ENCODE measurements around the gene PHKA2. TPM values are rescaled to one million over a fixed set of nuclear protein-coding genes. Genes with fewer than 3 reads are reported as not detected.

PHKA2 gene
- total and polyA plus RNA-seq, 4 donors = 28.9 to 82.3 (median 41.9) TPM

GRCh38 chrX:18875256-18875878 is 108.5 kb downstream of the PHKA2 start:
- TF ChIP-seq JUND (IDR thresholded peaks at IDR 0.05) (no peak), FOXA2 (IDR thresholded peaks at IDR 0.05) (no peak), YY1 (IDR thresholded peaks at IDR 0.05) (no peak), RAD21 (IDR thresholded peaks at IDR 0.05) (no peak)
- TF ChIP-seq, protein P1, sequence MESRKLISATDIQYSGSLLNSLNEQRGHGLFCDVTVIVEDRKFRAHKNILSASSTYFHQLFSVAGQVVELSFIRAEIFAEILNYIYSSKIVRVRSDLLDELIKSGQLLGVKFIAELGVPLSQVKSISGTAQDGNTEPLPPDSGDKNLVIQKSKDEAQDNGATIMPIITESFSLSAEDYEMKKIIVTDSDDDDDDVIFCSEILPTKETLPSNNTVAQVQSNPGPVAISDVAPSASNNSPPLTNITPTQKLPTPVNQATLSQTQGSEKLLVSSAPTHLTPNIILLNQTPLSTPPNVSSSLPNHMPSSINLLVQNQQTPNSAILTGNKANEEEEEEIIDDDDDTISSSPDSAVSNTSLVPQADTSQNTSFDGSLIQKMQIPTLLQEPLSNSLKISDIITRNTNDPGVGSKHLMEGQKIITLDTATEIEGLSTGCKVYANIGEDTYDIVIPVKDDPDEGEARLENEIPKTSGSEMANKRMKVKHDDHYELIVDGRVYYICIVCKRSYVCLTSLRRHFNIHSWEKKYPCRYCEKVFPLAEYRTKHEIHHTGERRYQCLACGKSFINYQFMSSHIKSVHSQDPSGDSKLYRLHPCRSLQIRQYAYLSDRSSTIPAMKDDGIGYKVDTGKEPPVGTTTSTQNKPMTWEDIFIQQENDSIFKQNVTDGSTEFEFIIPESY (IDR thresholded peaks at IDR 0.05) = no peak
- TF ChIP-seq, protein P2, sequence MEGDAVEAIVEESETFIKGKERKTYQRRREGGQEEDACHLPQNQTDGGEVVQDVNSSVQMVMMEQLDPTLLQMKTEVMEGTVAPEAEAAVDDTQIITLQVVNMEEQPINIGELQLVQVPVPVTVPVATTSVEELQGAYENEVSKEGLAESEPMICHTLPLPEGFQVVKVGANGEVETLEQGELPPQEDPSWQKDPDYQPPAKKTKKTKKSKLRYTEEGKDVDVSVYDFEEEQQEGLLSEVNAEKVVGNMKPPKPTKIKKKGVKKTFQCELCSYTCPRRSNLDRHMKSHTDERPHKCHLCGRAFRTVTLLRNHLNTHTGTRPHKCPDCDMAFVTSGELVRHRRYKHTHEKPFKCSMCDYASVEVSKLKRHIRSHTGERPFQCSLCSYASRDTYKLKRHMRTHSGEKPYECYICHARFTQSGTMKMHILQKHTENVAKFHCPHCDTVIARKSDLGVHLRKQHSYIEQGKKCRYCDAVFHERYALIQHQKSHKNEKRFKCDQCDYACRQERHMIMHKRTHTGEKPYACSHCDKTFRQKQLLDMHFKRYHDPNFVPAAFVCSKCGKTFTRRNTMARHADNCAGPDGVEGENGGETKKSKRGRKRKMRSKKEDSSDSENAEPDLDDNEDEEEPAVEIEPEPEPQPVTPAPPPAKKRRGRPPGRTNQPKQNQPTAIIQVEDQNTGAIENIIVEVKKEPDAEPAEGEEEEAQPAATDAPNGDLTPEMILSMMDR (IDR thresholded peaks at IDR 0.05; ENCODE audit: low read depth, low read length, missing input control) = no peak
- no peak overlapping the region for H3K27ac ChIP-seq (ENCODE audit: low read depth in 1 of 2, low read length in 2 of 2)
- 80% methylated on average over 15 of the region's 15 CpGs for WGBS
- no peaks in the 10 kb centered on the region for H3K9me3 ChIP-seq (ENCODE audit: control insufficient read depth in 4 of 4, low read length in 3 of 4)
- H3K9ac ChIP-seq (ENCODE audit: low read depth in 1 of 2, low read length in 2 of 2) = no peak overlapping the region
- H3K4me1 ChIP-seq (ENCODE audit: control insufficient read depth in 4 of 4, insufficient read depth in 4 of 4, low read length in 3 of 4) = peaks cover 0 to 2% (median 0%) of the 10 kb centered on the region in 4 donors
- H3K36me3 ChIP-seq (ENCODE audit: control insufficient read depth in 4 of 4, insufficient read depth in 3 of 4, low read depth in 1 of 4, low read length in 3 of 4) = no peaks in the 10 kb centered on the region
- DNase-seq (ENCODE audit: low spot score) = no peak
- no peaks in the 10 kb centered on the region for H3K27me3 ChIP-seq (ENCODE audit: control insufficient read depth in 4 of 4, insufficient read depth in 4 of 4, low read length in 3 of 4)
- no peak overlapping the region for H3K4me3 ChIP-seq (ENCODE audit: low read depth in 1 of 3, low read length in 3 of 3)

GRCh38 chrX:18874560-18875255 is 109.2 kb downstream of the PHKA2 start:
- H3K4me3 ChIP-seq (ENCODE audit: low read depth in 1 of 3, low read length in 3 of 3) = no peak overlapping the region
- no peak overlapping the region for H3K9ac ChIP-seq (ENCODE audit: low read depth in 1 of 2, low read length in 2 of 2)
- 93% methylated on average over 27 of the region's 27 CpGs for WGBS
- TF ChIP-seq MAX (IDR thresholded peaks at IDR 0.05) (no peak), HNF4A (conservative IDR thresholded peaks at IDR 0.05) (no peak), GABPA (IDR thresholded peaks at IDR 0.05 in 1 of 2, conservative IDR thresholded peaks at IDR 0.05 in 1 of 2) (no peak), FOXA2 (IDR thresholded peaks at IDR 0.05) (no peak), SP1 (IDR thresholded peaks at IDR 0.05) (no peak), HNF4G (IDR thresholded peaks at IDR 0.05) (no peak), REST (IDR thresholded peaks at IDR 0.05) (no peak), JUND (IDR thresholded peaks at IDR 0.05) (no peak), FOXA1 (IDR thresholded peaks at IDR 0.05) (no peak), RXRA (IDR thresholded peaks at IDR 0.05) (no peak), EGR1 (IDR thresholded peaks at IDR 0.05; ENCODE audit: low read depth in 2 of 2) (no peak), TAF1 (conservative IDR thresholded peaks at IDR 0.05) (no peak), YY1 (IDR thresholded peaks at IDR 0.05) (no peak), NR2F2 (IDR thresholded peaks at IDR 0.05) (no peak)
- TF ChIP-seq, protein P2 (IDR thresholded peaks at IDR 0.05; ENCODE audit: low read depth, low read length, missing input control) = no peak
- H3K27me3 ChIP-seq (ENCODE audit: control insufficient read depth in 4 of 4, insufficient read depth in 4 of 4, low read length in 3 of 4) = no peaks in the 10 kb centered on the region
- H3K36me3 ChIP-seq (ENCODE audit: control insufficient read depth in 4 of 4, insufficient read depth in 3 of 4, low read depth in 1 of 4, low read length in 3 of 4) = no peaks in the 10 kb centered on the region
- no peaks in the 10 kb centered on the region for H3K9me3 ChIP-seq (ENCODE audit: control insufficient read depth in 4 of 4, low read length in 3 of 4)
- peaks cover 0 to 2% (median 0%) of the 10 kb centered on the region in 4 donors for H3K4me1 ChIP-seq (ENCODE audit: control insufficient read depth in 4 of 4, insufficient read depth in 4 of 4, low read length in 3 of 4)
- H3K27ac ChIP-seq (ENCODE audit: low read depth in 1 of 2, low read length in 2 of 2) = no peak overlapping the region
- no peak for DNase-seq (ENCODE audit: low spot score)

Data from liver (tissue), 9 donors.